Calu3 (cell line): ENCODE data around the gene PCDHGA11. TPM values are rescaled to one million over a fixed set of nuclear protein-coding genes. Genes with fewer than 3 reads are reported as not detected.

ENCODE experiments used
- Bru-seq: library from RNA; stranded (reverse); fragments of 400-500 nt; gene quantifications from one replicate; lab custom pipeline; 2021; lab: Mats Ljungman, UMichigan
- BruChase-seq, 2 experiments: library from RNA; stranded (reverse); fragments of 400-500 nt; gene quantifications; one replicate each; lab custom pipeline; 2021; lab: Mats Ljungman, UMichigan
- BruUV-seq: library from RNA; stranded (reverse); fragments of 400-500 nt; replicated peaks from 2 replicates; lab custom pipeline; 2021; lab: Mats Ljungman, UMichigan
- CTCF ChIA-PET: fragments of 300-600 bp; sonication (Branson Sonifier 250); formaldehyde crosslinking; loops from one replicate; lab custom pipeline; 2022; ENCODE audit warnings: antibody characterized with exemption; lab: Charles Lee
- DNase-seq: peaks from one replicate; pipeline ENCODE4 v3.0.0; 2022
- H3K27ac Mint-ChIP-seq: one replicate; pipeline ENCODE4 v1.8.0; 2022; ENCODE audit warnings: mixed read lengths; ENCODE audit not compliant: unreplicated experiment
- H3K27me3 Mint-ChIP-seq: one replicate; pipeline ENCODE4 v1.8.0; 2022; ENCODE audit warnings: mixed read lengths; ENCODE audit not compliant: unreplicated experiment
- H3K36me3 Mint-ChIP-seq: one replicate; pipeline ENCODE4 v1.8.0; 2022; ENCODE audit warnings: mild to moderate bottlenecking, moderate library complexity, mixed read lengths; ENCODE audit not compliant: insufficient read depth, unreplicated experiment
- H3K4me1 Mint-ChIP-seq: one replicate; pipeline ENCODE4 v1.8.0; 2022; ENCODE audit warnings: mild to moderate bottlenecking, low read depth, mixed read lengths; ENCODE audit not compliant: unreplicated experiment
- H3K4me3 Mint-ChIP-seq: one replicate; pipeline ENCODE4 v1.8.0; 2022; ENCODE audit warnings: mild to moderate bottlenecking, low read depth, moderate library complexity, mixed read lengths; ENCODE audit not compliant: unreplicated experiment
- H3K9me3 Mint-ChIP-seq: one replicate; pipeline ENCODE4 v1.8.0; 2022; ENCODE audit warnings: low read depth, mixed read lengths; ENCODE audit not compliant: unreplicated experiment
- CTCF ChIP-seq: fragments of 200-600 bp; IDR thresholded peaks from one replicate; pipeline ENCODE4 v1.8.0; 2022; ENCODE audit warnings: antibody characterized with exemption; ENCODE audit not compliant: unreplicated experiment
- intact Hi-C: fragments of 100-400 bp; cut with micrococcal nuclease; formaldehyde crosslinking; loops from one replicate; pipeline ENCODE4 v1.10.0; 2022; ENCODE audit not compliant: unreplicated experiment
- long read RNA-seq: library from polyadenylated mRNA; stranded (forward); transcript quantifications from one replicate; pipeline ENCODE4 v2.0.0, GENCODE V29; 2022
- total RNA-seq: library from RNA; stranded (reverse); gene quantifications from 2 replicates; pipeline ENCODE4 v1.2.3, GENCODE V29; 2022

The PCDHGA11 gene
- 2.3 and 2.8 TPM in 2 replicates for total RNA-seq
- percentile 70 among the genes with signal in this experiment for Bru-seq, nascent RNA
- BruChase-seq, experiment 1, labeled RNA remaining after a 6-hour chase, result percentile 77 among the genes with signal in this experiment
- percentile 75 among the genes with signal in this experiment for BruChase-seq, experiment 2, labeled RNA remaining after a 2-hour chase
- long read RNA-seq, result 0 reads

DNA sequence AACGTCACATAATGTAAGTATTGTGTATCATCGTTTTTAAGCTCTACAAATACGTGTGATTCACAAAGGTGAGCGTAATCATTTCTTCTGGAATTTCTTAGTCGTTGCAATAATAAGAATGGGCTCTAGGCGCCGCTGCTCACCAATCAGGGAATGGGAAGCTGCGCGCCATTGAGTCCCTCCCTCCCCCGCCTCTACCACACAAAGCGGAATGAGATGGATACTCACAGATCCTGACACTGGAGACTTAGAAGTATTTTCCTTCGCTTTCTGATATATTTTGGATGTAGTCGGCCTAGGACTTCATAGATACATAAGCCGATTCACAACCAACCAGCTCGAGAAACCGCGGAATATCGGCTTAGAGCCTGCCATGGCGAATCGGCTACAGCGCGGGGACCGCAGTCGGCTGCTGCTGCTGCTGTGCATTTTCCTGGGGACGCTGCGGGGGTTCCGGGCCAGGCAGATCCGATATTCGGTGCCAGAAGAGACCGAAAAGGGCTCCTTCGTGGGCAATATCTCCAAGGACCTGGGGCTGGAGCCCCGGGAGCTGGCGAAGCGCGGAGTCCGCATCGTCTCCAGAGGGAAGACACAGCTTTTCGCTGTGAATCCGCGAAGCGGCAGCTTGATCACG, at the start of gene PCDHGA11:
Gene PCDHGA11 (plus strand): TSS at position 197 of the 634 bp plus-strand sequence. CDS start 177 bp downstream, at position 374.
- Mint-ChIP-seq H3K4me3 (no peak within 1 kb of the TSS), H3K27ac (no peak within 1 kb of the TSS), H3K9me3 (peaks cover 20% of the 10 kb centered on the region), H3K36me3 (peaks cover 30% of the 10 kb centered on the region), H3K4me1 (peaks cover 7% of the 10 kb centered on the region), H3K27me3 (no peaks in the 10 kb centered on the region)
- intact Hi-C loops, result no loop called here
- CTCF ChIA-PET, result no interaction called here
- no peak for DNase-seq
- TF ChIP-seq CTCF, result no peak
- no TSS peak for BruUV-seq

- no peak overlapping the region for H3K27ac Mint-ChIP-seq
- no peaks in the 10 kb centered on the region for H3K4me1 Mint-ChIP-seq
- peaks cover 9% of the 10 kb centered on the region for H3K9me3 Mint-ChIP-seq
- no peak for DNase-seq
- no peak overlapping the region for H3K4me3 Mint-ChIP-seq
- BruUV-seq, result no TSS peak
- CTCF ChIA-PET, result no interaction called here
- intact Hi-C loops, result no loop called here
- H3K27me3 Mint-ChIP-seq, result no peaks in the 10 kb centered on the region
- TF ChIP-seq CTCF, result no peak
- peaks cover 9% of the 10 kb centered on the region for H3K36me3 Mint-ChIP-seq
Observed at GRCh38 chr5:141371572-141372475, 49.0 kb upstream of the PCDHGA11 start.

- H3K4me3 Mint-ChIP-seq, result no peak within 1 kb of the TSS
- intact Hi-C loops, result no loop called here
- H3K9me3 Mint-ChIP-seq, result peaks cover 9% of the 10 kb centered on the region
Observed at GRCh38 chr5:141373673-141374317, 47.1 kb upstream of the PCDHGA11 start, which contains the start of gene PCDHGA6. TSS of gene PCDHGA6 (plus strand) at chr5:141373891. CDS start at chr5:141374084, 193 bp downstream.

More at GRCh38 chr5:141373673-141374317, 47.1 kb upstream of the PCDHGA11 start, which contains the start of gene PCDHGA6:
- Mint-ChIP-seq H3K27ac (no peak within 1 kb of the TSS), H3K27me3 (no peaks in the 10 kb centered on the region), H3K36me3 (peaks cover 9% of the 10 kb centered on the region), H3K4me1 (no peaks in the 10 kb centered on the region)
- DNase-seq, result no peak
- BruUV-seq, result no TSS peak
- TF ChIP-seq CTCF, result no peak
- CTCF ChIA-PET, result no interaction called here
